Erythroblast (primary cell): ENCODE results near the gene USP49.

Experiments used
- DNase-seq, 2 experiments: peaks; one replicate each; lab custom pipeline; 2025; lab: John Stamatoyannopoulos, UW
- GATA1 ChIP-seq: IDR thresholded peaks from 2 replicates; pipeline ENCODE4 v1.6.1; 2011; ENCODE audit warnings: low read depth, mild to moderate bottlenecking, control low read depth, low read length, moderate library complexity
- POLR2A ChIP-seq: IDR thresholded peaks from 2 replicates; pipeline ENCODE4 v1.6.1; 2011; ENCODE audit warnings: mild to moderate bottlenecking, low read length

Gene USP49

DNA sequence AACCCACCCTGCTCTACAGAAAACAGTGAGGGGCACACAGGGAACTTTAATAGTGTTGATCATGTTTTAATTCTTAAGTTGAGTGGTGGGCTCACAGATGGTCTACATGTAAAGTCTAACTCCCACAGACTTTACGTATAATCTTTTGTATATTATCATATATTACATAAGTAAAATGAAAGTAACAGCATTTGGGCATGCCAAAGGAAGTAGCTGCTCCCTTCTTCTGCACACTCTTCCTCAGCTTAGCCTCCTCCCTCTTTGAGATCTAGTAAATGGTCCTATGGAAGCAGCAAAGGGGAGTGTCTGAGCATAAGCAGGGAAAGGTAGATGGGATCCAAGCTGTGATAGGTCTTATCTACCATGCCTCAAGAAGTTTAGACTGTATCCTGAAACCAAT, 14.6 kb upstream of the USP49 start:
- no peak for DNase-seq
- TF ChIP-seq GATA1 (no peak), POLR2A (no peak)

DNA sequence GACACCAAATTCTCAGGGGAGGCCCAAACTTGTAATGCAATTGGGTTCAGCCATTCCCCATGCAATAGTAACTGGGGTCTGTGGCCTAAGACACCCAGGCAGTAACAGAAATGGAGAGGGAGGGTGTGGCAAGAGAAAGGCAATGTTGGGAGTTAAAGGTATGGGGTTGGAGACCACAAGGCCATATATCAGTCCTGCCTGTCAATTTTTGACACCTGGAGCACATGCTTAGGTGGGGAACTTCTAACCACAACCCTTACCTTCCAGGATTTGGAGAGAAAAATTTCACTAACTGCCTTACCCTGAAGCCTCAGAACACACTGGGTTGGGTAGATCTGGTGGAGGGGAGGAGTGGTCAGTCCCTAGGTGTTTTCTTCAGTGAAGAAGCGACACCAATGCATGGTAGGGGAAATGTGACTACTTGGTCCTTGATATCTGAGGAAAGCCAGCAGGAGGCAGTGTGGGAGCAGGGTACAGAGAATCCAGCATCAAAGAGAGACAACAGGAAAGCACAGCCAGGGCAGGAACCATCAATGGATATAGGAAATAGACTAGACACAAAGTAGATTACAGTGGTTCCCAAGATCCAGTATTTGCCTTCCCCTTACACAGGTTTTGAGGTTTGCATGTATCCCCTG, 6.8 kb upstream of the USP49 start:
- DNase-seq, result peak; percentile 71 to 80
- TF ChIP-seq POLR2A, result no peak

DNA sequence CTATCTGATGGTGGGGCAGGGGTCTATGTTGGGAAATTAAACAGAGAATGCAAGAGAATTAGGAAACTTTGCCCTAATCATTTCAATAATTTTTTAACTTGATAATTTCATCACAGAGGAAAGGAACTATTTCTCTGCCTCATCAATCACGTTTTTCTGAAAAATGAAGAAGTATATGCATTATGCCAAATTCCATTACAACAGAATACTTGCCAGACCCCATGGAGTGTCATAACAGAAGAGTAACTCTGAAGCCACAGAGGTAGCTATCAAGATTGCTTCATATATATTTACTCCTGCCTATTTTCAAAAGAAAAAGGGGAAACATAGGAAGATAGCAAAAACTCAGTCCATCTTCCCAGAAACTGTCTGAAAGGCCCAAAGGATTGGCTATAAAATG, 5.7 kb upstream of the USP49 start:
- no peak for DNase-seq
- TF ChIP-seq GATA1 (no peak), POLR2A (no peak)

DNA sequence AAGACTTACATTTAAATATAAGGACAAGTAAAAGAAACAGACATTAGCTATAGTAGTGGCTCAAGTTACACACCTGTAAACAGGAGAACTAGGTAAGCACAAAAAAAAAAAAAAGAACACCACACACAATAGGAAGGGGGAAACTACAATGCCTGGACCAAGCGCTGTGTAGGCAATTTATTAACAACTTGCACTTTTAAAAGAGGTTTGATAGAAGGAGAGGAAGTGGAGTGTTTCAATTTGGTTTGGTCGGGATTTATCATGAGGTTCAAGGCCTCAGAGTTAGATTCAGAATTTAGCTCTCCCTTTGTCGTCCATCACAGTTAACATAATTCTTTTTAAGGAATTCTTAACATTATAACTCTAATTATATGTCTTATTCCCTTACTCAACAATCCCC, 1.1 kb upstream of the USP49 start:
- TF ChIP-seq POLR2A (no peak), GATA1 (no peak)
- no peak for DNase-seq

DNA sequence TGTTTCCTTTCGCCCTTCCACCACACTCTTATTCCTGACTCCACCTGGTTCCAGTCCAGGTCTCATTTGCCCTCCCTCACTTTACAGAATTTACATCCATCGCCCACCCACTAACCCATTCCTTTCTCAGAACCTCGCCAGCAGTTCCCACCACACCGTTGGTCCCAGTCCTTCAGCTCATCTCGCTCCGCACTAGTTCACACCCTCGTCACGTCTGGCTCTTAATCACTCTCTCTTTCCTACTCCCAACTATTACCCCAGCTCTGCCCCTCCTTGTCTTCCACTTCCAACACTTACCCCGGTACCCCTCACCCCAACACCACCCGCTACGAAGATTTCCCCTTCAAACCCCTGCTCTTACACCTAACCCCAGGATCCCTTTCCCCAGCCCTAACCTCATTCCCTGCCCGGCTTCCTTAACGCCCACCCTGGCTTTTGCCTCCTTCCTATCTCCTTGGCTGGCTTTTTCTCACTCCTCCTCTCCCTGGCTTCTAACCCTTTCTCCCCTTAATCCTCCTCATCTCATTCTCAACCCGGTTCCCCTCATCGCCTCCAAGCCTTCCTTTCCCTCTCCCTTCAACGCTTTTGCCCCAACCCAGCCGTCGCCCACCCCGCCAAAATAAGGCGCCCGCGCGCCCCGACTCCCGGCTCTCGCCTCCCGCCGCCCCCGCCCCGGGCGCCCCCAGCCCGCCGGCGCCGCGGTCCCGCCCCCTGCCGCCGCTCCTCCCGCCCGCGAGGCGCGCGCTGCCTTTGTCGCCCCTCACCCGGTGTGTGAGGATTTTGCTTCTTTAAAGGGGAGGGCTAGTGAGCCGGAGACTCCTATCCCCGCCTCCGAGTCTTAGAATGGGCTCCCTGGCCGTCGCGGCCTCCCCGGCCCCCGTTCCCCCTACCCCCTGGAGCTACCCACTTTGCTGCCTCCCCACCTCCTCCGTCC, 542 bp downstream of the USP49 start:
- peak; percentile 33 to 49 for DNase-seq

DNA sequence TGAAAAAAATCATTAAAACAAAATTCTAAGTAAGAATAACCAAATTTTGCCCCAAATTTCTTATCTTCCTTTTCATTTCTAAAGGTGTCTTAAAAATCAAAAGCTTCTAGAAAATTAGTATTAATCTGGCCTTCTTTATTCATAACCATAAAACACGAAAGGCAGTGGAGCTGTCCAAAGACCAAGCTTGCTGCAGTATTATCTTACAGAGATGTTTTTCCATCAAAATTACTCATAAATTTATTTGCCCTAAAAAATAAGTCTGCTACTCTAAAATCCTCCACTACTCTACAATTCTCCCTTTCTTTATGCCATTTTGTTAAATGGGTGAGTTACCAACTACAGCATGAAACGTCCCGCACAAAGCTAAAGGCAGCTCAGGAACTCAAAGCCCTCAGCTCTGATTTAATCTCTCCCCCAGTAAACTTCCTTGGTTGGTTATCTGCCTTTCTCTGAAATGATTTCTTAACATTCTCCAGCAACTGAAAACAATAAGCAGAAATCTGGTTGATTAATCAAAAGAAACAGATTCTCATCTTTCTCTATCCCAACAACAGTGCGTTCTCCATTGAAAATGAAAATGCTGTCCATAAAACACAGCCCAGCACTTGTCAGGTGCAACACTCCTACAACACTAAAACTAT, 2.1 kb downstream of the USP49 start:
- TF ChIP-seq POLR2A, result no peak
- no peak for DNase-seq

More for the DNA sequence above, 542 bp downstream of the USP49 start:
- TF ChIP-seq GATA1, result no peak
- no peak for TF ChIP-seq POLR2A

DNA sequence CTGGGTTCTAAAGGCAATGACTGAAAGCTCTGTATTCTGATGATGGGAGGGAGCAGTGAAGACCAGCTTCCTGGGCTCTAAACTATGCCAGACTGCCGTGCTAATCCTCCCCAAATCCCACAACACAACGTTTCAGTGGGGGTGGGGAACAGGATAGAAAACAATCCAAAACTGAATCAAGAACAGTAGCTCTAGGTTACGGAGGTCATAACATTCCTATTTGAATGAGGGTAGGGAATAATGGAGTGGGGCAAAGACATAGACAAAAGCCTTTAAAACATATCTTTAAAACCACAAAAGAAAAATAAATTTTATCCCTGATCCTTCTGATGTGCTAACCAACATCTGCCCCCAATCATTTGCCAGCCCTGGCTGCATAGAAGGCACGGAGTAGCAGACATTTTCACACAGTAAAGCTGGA, 7.8 kb downstream of the USP49 start:
- TF ChIP-seq GATA1, result no peak
- TF ChIP-seq POLR2A, result no peak
- no peak for DNase-seq

DNA sequence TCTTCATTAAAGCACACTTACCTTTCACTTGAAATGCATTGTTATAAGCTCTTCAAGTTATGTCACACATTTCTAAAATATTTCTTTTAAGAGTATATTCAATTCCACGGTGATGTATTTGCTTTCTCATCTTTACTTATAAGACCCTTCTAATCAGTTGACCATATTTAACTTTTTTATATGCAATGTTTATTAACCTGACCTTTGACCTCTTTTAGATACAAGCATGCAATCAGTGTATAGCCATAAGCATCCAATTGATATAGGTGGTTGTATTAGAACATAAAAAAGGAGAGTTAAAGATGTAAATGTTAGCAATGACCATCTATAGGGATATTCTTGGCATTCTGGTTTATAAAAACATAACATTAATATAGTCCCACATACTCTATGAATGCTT, 9.2 kb downstream of the USP49 start:
- no peak for DNase-seq
- no peak for TF ChIP-seq POLR2A
- TF ChIP-seq GATA1, result no peak

DNA sequence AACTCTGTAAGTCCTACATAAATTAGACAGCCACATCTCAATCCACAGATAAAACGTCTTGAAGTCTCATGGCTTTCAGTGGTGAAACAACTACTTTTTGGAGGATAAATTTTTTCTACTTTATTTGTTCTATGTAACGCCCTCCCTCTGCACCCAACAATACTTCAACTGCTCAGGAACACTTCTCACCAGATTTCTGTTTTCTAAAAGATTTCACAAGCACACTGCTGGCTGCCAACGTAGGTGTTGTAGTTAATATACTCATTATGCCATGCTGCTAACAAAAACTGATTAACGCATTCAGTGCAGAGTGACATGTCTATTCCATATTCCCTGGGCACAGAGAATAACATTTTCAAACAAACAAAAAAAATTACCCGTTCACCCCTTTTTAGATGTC, 10.2 kb downstream of the USP49 start:
- TF ChIP-seq POLR2A, result no peak
- no peak for DNase-seq

DNA sequence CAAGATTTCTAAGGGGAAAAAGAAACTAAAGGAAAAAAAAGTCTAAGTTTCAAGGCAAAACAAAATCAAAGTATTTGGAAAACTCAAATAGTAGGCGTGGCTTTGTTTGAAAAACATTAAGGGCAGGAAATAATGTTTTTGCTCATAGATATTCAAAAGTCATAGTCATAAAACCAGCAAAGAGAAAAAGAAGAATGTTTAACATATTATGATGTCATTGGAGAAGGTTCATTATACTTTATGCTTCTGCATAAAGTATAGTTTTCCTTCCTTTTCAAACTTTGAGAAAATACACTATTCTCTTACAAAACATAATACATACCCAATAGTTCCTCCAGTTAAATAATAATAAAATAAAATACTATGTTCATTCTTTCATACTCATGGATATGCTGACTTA, 13.7 kb downstream of the USP49 start:
- DNase-seq, result no peak

DNA sequence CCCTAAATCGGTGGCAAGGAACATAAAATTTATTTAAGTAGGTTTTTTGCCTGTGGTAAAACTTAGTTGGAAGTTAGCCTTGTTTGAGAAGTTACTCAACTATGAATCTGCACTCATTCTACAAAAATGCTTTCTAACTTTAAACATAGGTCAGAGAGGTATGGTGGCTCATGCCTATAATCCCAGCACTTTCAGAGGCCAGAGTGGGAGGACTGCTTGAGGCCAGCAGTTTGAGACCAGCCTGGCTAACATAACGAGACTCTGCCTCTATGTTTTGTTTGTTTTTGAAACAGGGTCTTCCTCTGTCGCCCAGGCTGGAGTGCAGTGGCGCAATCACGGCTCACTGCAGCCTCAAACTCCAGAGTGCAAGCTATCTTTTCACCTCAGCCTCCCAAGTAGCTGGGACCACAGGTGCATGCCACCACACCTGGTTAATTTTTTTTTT, 16.2 kb downstream of the USP49 start:
- no peak for DNase-seq
- TF ChIP-seq POLR2A (no peak), GATA1 (no peak)

More for the DNA sequence above, 13.7 kb downstream of the USP49 start:
- TF ChIP-seq POLR2A (no peak), GATA1 (no peak)

DNA sequence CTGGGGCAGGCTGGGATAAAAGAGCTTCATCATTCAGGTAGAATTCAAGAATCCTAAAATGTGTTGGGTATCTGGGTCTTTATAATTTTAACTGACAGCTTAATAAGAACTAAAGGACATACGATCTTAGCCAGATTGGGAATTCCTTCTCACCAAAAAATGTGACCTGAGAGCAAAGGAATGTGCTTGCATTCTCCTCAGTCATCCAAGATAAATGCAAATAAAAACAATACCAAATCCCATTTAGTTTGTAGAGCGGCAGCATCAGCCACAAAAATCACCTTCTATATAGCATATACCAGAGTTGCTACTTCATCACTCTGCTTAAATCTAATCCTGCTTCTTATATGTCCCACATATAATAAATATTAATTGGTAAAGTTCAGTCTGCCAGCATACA, 16.9 kb downstream of the USP49 start:
- no peak for DNase-seq
- TF ChIP-seq POLR2A, result no peak
- TF ChIP-seq GATA1, result no peak

DNA sequence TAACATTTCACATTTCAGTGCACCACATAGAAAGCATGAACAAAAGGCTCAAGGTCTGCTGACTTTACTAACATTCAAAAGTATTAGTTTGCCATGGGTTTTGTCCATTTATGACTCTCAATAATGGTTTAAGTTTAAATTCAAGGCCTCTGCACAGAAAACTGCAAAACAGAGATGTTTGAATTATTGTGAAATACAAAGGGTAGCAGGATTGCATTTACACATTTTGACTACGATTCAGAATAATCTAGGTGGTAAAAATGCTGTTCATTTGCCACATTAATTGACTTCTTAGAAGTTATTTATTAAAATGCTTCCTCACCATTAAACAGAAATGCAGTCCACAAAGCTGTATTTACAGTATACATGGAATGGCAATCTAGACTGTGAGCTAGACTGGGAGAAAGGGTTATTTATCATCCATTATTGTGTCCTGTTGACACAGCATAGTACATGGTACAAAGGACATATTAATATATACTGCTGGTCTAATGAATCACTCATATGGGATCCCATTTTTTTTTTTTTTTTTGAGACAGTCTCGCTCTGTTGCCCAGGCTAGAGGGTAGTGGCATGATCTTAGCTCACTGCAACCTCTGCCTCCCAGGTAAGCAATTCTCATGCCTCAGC, 18.0 kb downstream of the USP49 start:
- TF ChIP-seq GATA1 (no peak), POLR2A (no peak)
- no peak for DNase-seq

DNA sequence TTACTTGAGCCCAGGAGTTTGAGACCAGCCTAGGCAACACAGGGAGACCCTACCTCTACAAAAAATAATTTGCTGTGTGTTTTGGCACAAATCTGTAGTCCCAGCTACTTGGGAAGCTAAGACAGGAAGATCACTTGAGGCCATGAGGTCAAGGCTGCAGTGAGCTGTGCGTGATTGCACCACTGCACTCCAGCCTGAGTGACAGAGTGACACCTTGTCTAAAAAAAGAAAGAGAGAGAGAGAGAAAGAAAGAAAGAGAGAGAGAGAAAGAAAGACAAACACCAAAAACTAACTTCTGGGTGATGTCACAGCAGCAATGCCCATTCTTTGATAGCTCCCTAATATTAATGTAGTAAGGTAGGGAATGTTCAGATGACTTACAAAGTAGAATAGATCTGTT, 20.4 kb downstream of the USP49 start:
- TF ChIP-seq GATA1 (no peak), POLR2A (no peak)
- DNase-seq, result no peak
